ENCODE measurements around the gene FAM169A.

DNA sequence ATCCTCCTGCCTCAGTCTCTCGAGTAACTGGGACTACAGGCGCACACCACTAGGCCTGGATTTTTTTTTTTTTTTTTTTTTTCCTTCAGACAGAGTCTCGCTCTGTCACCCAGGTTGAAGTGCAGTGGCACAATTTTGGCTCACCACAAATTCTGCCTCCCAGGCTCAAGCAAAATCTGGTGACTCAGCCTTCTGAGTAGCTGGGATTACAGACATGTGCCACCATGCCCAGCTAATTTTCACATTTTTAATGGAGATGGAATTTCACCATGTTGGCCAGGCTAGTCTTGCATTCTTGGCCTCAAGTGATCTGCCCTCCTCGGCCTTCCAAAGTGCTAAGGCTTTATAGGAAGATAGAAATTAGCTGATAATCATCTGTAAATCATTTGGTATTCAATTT, 55.3 kb downstream of the FAM169A start:
- no peak for TF ChIP-seq EZH2 (IDR thresholded peaks at IDR 0.05)
- TF ChIP-seq, protein P1, sequence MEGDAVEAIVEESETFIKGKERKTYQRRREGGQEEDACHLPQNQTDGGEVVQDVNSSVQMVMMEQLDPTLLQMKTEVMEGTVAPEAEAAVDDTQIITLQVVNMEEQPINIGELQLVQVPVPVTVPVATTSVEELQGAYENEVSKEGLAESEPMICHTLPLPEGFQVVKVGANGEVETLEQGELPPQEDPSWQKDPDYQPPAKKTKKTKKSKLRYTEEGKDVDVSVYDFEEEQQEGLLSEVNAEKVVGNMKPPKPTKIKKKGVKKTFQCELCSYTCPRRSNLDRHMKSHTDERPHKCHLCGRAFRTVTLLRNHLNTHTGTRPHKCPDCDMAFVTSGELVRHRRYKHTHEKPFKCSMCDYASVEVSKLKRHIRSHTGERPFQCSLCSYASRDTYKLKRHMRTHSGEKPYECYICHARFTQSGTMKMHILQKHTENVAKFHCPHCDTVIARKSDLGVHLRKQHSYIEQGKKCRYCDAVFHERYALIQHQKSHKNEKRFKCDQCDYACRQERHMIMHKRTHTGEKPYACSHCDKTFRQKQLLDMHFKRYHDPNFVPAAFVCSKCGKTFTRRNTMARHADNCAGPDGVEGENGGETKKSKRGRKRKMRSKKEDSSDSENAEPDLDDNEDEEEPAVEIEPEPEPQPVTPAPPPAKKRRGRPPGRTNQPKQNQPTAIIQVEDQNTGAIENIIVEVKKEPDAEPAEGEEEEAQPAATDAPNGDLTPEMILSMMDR (IDR thresholded peaks at IDR 0.05) = no peak
